ENCODE results near the gene ATG14. TPM values are rescaled to one million over a fixed set of nuclear protein-coding genes. Genes with fewer than 3 reads are reported as not detected.

ATG14 gene
- total and polyA plus RNA-seq, 2 of the 13 experiments (the other 11 are each of a cell fraction or from before 2014, with no cell fraction given) = 7.2 to 9.1 TPM

- TF ChIP-seq MBD4 (IDR thresholded peaks at IDR 0.05; ENCODE audit: borderline replicate concordance, low read length) (no peak), ELF3 (CRISPR knock-in tag; IDR thresholded peaks at IDR 0.05) (0 out of 2 replicates have a peak, but pooled peaks have one; percentile 28), ZNF703 (CRISPR knock-in tag; IDR thresholded peaks at IDR 0.05; ENCODE audit: borderline replicate concordance) (no peak), ZNF274 (CRISPR knock-in tag; IDR thresholded peaks at IDR 0.05) (no peak), HMGA1 (CRISPR knock-in tag; conservative IDR thresholded peaks at IDR 0.05) (no peak), ATF4 (CRISPR knock-in tag; IDR thresholded peaks at IDR 0.05) (no peak), KLF13 (CRISPR knock-in tag; IDR thresholded peaks at IDR 0.05) (no peak), U2AF2 (IDR thresholded peaks at IDR 0.05; ENCODE audit: low read depth, low read length) (no peak), ZNF713 (CRISPR knock-in tag; IDR thresholded peaks at IDR 0.05) (no peak), PRDM15 (CRISPR knock-in tag; IDR thresholded peaks at IDR 0.05) (no peak), ZNF775 (CRISPR knock-in tag; IDR thresholded peaks at IDR 0.05; ENCODE audit: borderline replicate concordance) (no peak), ZNF446 (CRISPR knock-in tag; IDR thresholded peaks at IDR 0.05) (no peak), SAP130 (CRISPR knock-in tag; IDR thresholded peaks at IDR 0.05; ENCODE audit: low read depth) (peak; percentile 53), HOMEZ (CRISPR knock-in tag; IDR thresholded peaks at IDR 0.05; ENCODE audit: low read depth) (peak; percentile 47; the same call in 1 of the 2 replicates), CREBL2 (CRISPR knock-in tag; IDR thresholded peaks at IDR 0.05; ENCODE audit: borderline replicate concordance) (no peak), HES4 (CRISPR knock-in tag; IDR thresholded peaks at IDR 0.05; ENCODE audit: borderline replicate concordance) (no peak), GABPA (IDR thresholded peaks at IDR 0.05; ENCODE audit: low read depth, low read length) (no peak), GABPA (CRISPR knock-in tag; IDR thresholded peaks at IDR 0.05; ENCODE audit: low read depth) (peak; percentile 27; the same call in 1 of the 2 replicates), GATAD2A (CRISPR knock-in tag; IDR thresholded peaks at IDR 0.05) (0 out of 2 replicates have a peak, but pooled peaks have one; percentile 25), GATAD1 (CRISPR knock-in tag; IDR thresholded peaks at IDR 0.05) (0 out of 2 replicates have a peak, but pooled peaks have one; percentile 20), FOXA3 (CRISPR knock-in tag; IDR thresholded peaks at IDR 0.05) (peak; percentile 43; the same call in 1 of the 2 replicates), TBL1XR1 (IDR thresholded peaks at IDR 0.05; ENCODE audit: borderline replicate concordance, low read length, partially characterized antibody) (no peak), ARID3A (IDR thresholded peaks at IDR 0.05; ENCODE audit: low read depth, low read length) (no peak)
Measured at GRCh38 chr14:55356913-55357312, 54.7 kb downstream of the ATG14 start (continued).

Data from HepG2 (cell line).